ENCODE data around the gene CGB1. TPM values are rescaled to one million over a fixed set of nuclear protein-coding genes. Genes with fewer than 3 reads are reported as not detected.

The CGB1 gene
- polyA plus RNA-seq, 1 experiment = not detected

GRCh38 chr19:49004964-49005614, 31.6 kb downstream of the CGB1 start:
- TF ChIP-seq CTCF (IDR thresholded peaks at IDR 0.05; ENCODE audit: insufficient read depth, low read depth, low read length) = no peak
- ChIA-PET CTCF (interaction anchor here (0.7 kb wide), 1 partner anchor 11 kb away, joined by 4 read pairs; the partner anchor contains the start of gene RUVBL2), POLR2A (no interaction called here)
- no peak overlapping the region for H3K4me3 ChIP-seq (ENCODE audit: low read depth, low read length)
- no peak for DNase-seq (ENCODE audit: low read depth)
- H3K36me3 ChIP-seq (ENCODE audit: control insufficient read depth, insufficient read depth, low read length) = peaks cover 21% of the 10 kb centered on the region
- H3K27me3 ChIP-seq (ENCODE audit: control insufficient read depth, insufficient read depth, low read length) = no peaks in the 10 kb centered on the region

- H3K4me3 ChIP-seq (ENCODE audit: low read depth, low read length) = no peak overlapping the region
- no peak for TF ChIP-seq CTCF (IDR thresholded peaks at IDR 0.05; ENCODE audit: insufficient read depth, low read depth, low read length)
- H3K27me3 ChIP-seq (ENCODE audit: control insufficient read depth, insufficient read depth, low read length) = no peaks in the 10 kb centered on the region
- ChIA-PET POLR2A (no interaction called here), CTCF (interaction anchor here (2.6 kb wide), 1 partner anchor 14 kb away, joined by 6 read pairs; the partner anchor contains the start of gene LHB)
- H3K36me3 ChIP-seq (ENCODE audit: control insufficient read depth, insufficient read depth, low read length) = peaks cover 18% of the 10 kb centered on the region
- no peak for DNase-seq (ENCODE audit: low read depth)
Measured at GRCh38 chr19:49004133-49004532, 32.6 kb downstream of the CGB1 start.

- ChIA-PET POLR2A (no interaction called here), CTCF (interaction anchor here (0.8 to 3.9 kb wide), 20 partner anchors 10 to 279 kb away, joined by 3 to 34 read pairs (median 4); partner anchors contain the start of gene LHB)
- Histone ChIP-seq H3K36me3 (ENCODE audit: control insufficient read depth, insufficient read depth, low read length) (peaks cover 2% of the 10 kb centered on the region; the same call in 1 of the 2 replicates), H3K4me3 (ENCODE audit: low read depth, low read length) (no peak overlapping the region), H3K27me3 (ENCODE audit: control insufficient read depth, insufficient read depth, low read length) (no peaks in the 10 kb centered on the region)
- TF ChIP-seq CTCF (IDR thresholded peaks at IDR 0.05; ENCODE audit: insufficient read depth, low read depth, low read length) = peak; percentile 85
- no peak for DNase-seq (ENCODE audit: low read depth)
Measured at GRCh38 chr19:48999481-49000325, 37.0 kb downstream of the CGB1 start.

- ChIA-PET POLR2A (no interaction called here), CTCF (interaction anchor here (0.6 to 3.9 kb wide), 6 partner anchors 10 to 210 kb away, joined by 3 to 34 read pairs (median 10); partner anchors contain the start of gene LHB)
- DNase-seq (ENCODE audit: low read depth) = no peak
- H3K4me3 ChIP-seq (ENCODE audit: low read depth, low read length) = no peak overlapping the region
- peak; percentile 60 for TF ChIP-seq CTCF (IDR thresholded peaks at IDR 0.05; ENCODE audit: insufficient read depth, low read depth, low read length)
- no peaks in the 10 kb centered on the region for H3K27me3 ChIP-seq (ENCODE audit: control insufficient read depth, insufficient read depth, low read length)
- H3K36me3 ChIP-seq (ENCODE audit: control insufficient read depth, insufficient read depth, low read length) = peaks cover 2% of the 10 kb centered on the region; the same call in 1 of the 2 replicates
Measured at GRCh38 chr19:48997972-48998371, 38.7 kb downstream of the CGB1 start.

GRCh38 chr19:48994035-48994386, 42.7 kb downstream of the CGB1 start:
- no peak for DNase-seq (ENCODE audit: low read depth)
- Histone ChIP-seq H3K4me3 (ENCODE audit: low read depth, low read length) (peak overlapping the region; percentile 93), H3K36me3 (ENCODE audit: control insufficient read depth, insufficient read depth, low read length) (peaks cover 10% of the 10 kb centered on the region), H3K27me3 (ENCODE audit: control insufficient read depth, insufficient read depth, low read length) (no peaks in the 10 kb centered on the region)
- CTCF ChIA-PET = interaction anchor here (0.7 to 2.0 kb wide), 11 partner anchors 11 to 198 kb away, joined by 3 to 11 read pairs (median 4); no protein-coding TSS in a partner anchor
- POLR2A ChIA-PET = interaction anchor here (1.8 kb wide), 1 partner anchor 63 kb away, joined by 4 read pairs; the partner anchor contains the start of gene CGB7
- no peak for TF ChIP-seq CTCF (IDR thresholded peaks at IDR 0.05; ENCODE audit: insufficient read depth, low read depth, low read length)

All from BJ (cell line).